K562 (cell line): ENCODE results near the gene FDPS. TPM values are rescaled to one million over a fixed set of nuclear protein-coding genes. Genes with fewer than 3 reads are reported as not detected.

Source experiments
- CREB3L1 ChIP-seq: fragments of 450-650 bp; IDR thresholded peaks from 2 replicates; pipeline ENCODE4 v1.6.1; 2014; ENCODE audit warnings: low read depth, mild to moderate bottlenecking, moderate library complexity, borderline replicate concordance
- HNRNPL ChIP-seq: fragments of 200-400 bp; formaldehyde crosslinking; IDR thresholded peaks from 2 replicates; pipeline ENCODE4 v1.6.1; 2017; ENCODE audit warnings: low read depth, mild to moderate bottlenecking, low read length
- NFATC3 ChIP-seq: fragments of 450-650 bp; IDR thresholded peaks from 2 replicates; pipeline ENCODE4 v1.6.1; 2017; ENCODE audit warnings: mild to moderate bottlenecking
- NR1H2 ChIP-seq: sonication (generic); formaldehyde crosslinking; IDR thresholded peaks from 2 replicates; pipeline ENCODE4 v1.4.0; 2020; ENCODE audit warnings: mild to moderate bottlenecking, missing genetic modification reagents
- PCBP2 ChIP-seq: fragments of 200-400 bp; formaldehyde crosslinking; IDR thresholded peaks from 2 replicates; pipeline ENCODE4 v1.6.1; 2018; ENCODE audit warnings: low read length, low read depth, mild to moderate bottlenecking, moderate library complexity; ENCODE audit not compliant: poor library complexity, severe bottlenecking
- POU5F1 ChIP-seq: fragments of 150-350 bp; IDR thresholded peaks from 2 replicates; pipeline ENCODE4 v1.6.1; 2014; ENCODE audit warnings: borderline replicate concordance, low read length, low read depth, mild to moderate bottlenecking; ENCODE audit not compliant: partially characterized antibody
- SIN3A ChIP-seq, 2 experiments: fragments of 150-350 bp in 1 of 2; IDR thresholded peaks; 2 replicates each; pipeline ENCODE4 v1.6.1; 2011 to 2016; ENCODE audit warnings: borderline replicate concordance in 2 of 2, low read depth in 2 of 2, low read length in 2 of 2, mild to moderate bottlenecking in 2 of 2, moderate library complexity in 2 of 2; ENCODE audit not compliant: control insufficient read depth in 1 of 2
- TEAD1 ChIP-seq, 2 experiments: fragments of 450-650 bp in 1 of 2; sonication (generic) in 1 of 2; formaldehyde crosslinking; IDR thresholded peaks; 2 replicates each; pipeline versions ENCODE4 v1.4.0 to v1.8.0; 2020 to 2022; ENCODE audit warnings: mild to moderate bottlenecking in 2 of 2, missing genetic modification reagents in 1 of 2
- TFAP4 ChIP-seq: sonication (generic); formaldehyde crosslinking; IDR thresholded peaks from 2 replicates; pipeline ENCODE4 v1.8.0; 2022; ENCODE audit warnings: missing genetic modification reagents, mild to moderate bottlenecking, moderate library complexity, borderline replicate concordance
- ZNF134 ChIP-seq: fragments of 250-450 bp; sonication (Bioruptor Pico); conservative IDR thresholded peaks from 2 replicates; pipeline ENCODE4 v1.4.0; 2020
- ZNF589 ChIP-seq: fragments of 200-800 bp; sonication (Bioruptor generic); IDR thresholded peaks from 2 replicates; pipeline ENCODE4 v1.6.1; 2016; ENCODE audit warnings: low read depth, missing genetic modification characterization, missing compliant biosample characterization
- polyA plus RNA-seq, 8 experiments: library from polyadenylated mRNA; depleted of rRNA in 4 of 8; stranded (reverse) in 5 of 8; unstranded in 3 of 8; fragments of >200 nt; fragmentation: Nextera tagmentation in 2 of 8; fragmentation: Illumina TruSeq in 1 of 8; extraction: Ambion mirVana in 2 of 8; extraction: Trizol in 1 of 8; gene quantifications; 2 replicates each; pipeline versions ENCODE4 v1.2.1 to v1.2.3, GENCODE V29; 2011 to 2014; ENCODE audit warnings: inconsistent platforms in 1 of 8, missing spikeins in 1 of 8
- total RNA-seq, 7 experiments: library from RNA; depleted of rRNA in 6 of 7; stranded (reverse); fragments of >200 nt in 6 of 7; fragmentation: Illumina TruSeq in 2 of 7; extraction: Trizol in 2 of 7; gene quantifications; 2 replicates each; pipeline versions ENCODE4 v1.2.1 to v1.2.3, GENCODE V29; 2011 to 2021; ENCODE audit warnings: low replicate concordance in 1 of 7
- TF ChIP-seq, protein P1 (sequence below): fragments of 450-650 bp; IDR thresholded peaks from 2 replicates; pipeline ENCODE4 v1.6.1; 2016; ENCODE audit warnings: low read depth
- TF ChIP-seq, protein P2 (sequence below): sonication (generic); formaldehyde crosslinking; IDR thresholded peaks from 2 replicates; pipeline ENCODE4 v1.5.0; 2020; ENCODE audit warnings: missing genetic modification reagents

The FDPS gene
- total and polyA plus RNA-seq, 9 of the 15 experiments (the other 6 are each of a cell fraction or from before 2014, with no cell fraction given) = 247 to 884 (median 360) TPM

DNA sequence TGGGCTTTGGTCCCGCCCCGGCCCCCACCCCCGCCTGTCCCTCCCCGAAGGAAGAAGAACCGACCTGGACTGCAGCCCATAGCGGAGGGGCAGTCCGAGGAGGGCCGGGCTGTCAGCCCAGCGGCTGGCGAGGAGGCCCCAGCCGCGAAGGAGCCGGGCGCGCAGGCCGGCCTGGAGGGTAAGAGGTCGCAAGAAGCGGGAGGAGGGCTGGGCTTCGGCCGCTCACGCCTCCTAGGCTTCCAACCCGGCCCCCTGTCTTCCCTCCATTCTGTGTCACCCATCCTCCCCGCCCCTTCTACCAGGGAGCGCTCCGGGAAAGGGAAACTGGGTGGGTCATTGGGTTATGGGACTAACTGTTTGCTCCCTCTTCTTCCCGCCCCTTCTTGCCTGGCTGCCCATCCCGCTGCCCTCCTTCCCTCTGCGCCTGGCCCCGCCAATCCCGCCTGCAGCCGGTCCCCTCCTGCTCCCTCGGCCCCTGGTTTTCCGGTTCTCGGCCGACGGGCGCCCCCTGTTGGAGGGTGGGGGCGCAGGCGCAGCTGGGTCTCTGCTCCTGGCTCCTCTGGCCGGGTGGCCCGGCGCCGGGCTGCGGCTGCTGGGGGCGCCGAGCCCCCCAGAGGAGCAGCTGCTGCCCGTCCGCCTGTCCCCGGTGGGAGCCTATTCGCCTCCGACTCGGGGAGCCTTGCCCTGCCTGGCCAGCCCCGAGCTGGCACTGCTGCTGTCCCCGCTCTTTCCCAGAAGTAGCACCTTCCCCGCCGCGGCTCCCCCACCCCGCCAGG lies 14.5 kb downstream of the FDPS start (continued):
- TF ChIP-seq, protein P1, sequence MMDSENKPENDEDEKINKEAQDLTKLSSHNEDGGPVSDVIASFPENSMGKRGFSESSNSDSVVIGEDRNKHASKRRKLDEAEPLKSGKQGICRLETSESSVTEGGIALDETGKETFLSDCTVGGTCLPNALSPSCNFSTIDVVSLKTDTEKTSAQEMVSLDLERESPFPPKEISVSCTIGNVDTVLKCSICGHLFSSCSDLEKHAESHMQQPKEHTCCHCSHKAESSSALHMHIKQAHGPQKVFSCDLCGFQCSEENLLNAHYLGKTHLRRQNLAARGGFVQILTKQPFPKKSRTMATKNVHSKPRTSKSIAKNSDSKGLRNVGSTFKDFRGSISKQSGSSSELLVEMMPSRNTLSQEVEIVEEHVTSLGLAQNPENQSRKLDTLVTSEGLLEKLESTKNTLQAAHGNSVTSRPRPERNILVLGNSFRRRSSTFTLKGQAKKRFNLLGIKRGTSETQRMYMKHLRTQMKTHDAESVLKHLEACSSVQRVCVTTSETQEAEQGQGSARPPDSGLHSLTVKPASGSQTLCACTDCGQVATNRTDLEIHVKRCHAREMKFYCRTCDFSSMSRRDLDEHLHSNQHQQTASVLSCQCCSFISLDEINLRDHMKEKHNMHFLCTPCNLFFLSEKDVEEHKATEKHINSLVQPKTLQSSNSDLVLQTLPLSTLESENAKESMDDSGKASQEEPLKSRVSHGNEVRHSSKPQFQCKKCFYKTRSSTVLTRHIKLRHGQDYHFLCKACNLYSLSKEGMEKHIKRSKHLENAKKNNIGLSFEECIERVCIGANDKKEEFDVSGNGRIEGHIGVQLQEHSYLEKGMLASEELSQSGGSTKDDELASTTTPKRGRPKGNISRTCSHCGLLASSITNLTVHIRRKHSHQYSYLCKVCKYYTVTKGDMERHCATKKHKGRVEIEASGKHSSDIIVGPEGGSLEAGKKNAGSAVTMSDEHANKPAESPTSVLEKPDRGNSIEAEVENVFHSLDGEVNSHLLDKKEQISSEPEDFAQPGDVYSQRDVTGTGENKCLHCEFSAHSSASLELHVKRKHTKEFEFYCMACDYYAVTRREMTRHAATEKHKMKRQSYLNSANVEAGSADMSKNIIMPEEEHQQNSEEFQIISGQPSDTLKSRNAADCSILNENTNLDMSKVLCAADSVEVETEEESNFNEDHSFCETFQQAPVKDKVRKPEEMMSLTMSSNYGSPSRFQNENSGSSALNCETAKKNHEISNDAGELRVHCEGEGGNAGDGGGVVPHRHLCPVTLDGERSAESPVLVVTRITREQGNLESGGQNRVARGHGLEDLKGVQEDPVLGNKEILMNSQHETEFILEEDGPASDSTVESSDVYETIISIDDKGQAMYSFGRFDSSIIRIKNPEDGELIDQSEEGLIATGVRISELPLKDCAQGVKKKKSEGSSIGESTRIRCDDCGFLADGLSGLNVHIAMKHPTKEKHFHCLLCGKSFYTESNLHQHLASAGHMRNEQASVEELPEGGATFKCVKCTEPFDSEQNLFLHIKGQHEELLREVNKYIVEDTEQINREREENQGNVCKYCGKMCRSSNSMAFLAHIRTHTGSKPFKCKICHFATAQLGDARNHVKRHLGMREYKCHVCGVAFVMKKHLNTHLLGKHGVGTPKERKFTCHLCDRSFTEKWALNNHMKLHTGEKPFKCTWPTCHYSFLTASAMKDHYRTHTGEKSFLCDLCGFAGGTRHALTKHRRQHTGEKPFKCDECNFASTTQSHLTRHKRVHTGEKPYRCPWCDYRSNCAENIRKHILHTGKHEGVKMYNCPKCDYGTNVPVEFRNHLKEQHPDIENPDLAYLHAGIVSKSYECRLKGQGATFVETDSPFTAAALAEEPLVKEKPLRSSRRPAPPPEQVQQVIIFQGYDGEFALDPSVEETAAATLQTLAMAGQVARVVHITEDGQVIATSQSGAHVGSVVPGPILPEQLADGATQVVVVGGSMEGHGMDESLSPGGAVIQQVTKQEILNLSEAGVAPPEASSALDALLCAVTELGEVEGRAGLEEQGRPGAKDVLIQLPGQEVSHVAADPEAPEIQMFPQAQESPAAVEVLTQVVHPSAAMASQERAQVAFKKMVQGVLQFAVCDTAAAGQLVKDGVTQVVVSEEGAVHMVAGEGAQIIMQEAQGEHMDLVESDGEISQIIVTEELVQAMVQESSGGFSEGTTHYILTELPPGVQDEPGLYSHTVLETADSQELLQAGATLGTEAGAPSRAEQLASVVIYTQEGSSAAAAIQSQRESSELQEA = no peak
- TF ChIP-seq NR1H2 (CRISPR knock-in tag) (no peak), PCBP2 (peak; percentile 13), TEAD1 (CRISPR knock-in tag; IDR thresholded peaks at IDR 0.05) (0 out of 4 replicates have a peak, but pooled peaks of 1 of the 2 experiments have one; percentile 39), TFAP4 (CRISPR knock-in tag) (peak; percentile 93), CREB3L1 (no peak), SIN3A (IDR thresholded peaks at IDR 0.05; ENCODE audit: borderline replicate concordance in 2 of 2, control insufficient read depth in 1 of 2, low read depth in 2 of 2, low read length in 2 of 2) (peak in 1 of 2 experiments; percentile 43; a peak in 1 of 4 replicates), POU5F1 (no peak), ZNF589 (CRISPR knock-in tag) (no peak), HNRNPL (0 out of 2 replicates have a peak, but pooled peaks have one; percentile 20), NFATC3 (no peak), ZNF134 (no peak)
- TF ChIP-seq, protein P2, sequence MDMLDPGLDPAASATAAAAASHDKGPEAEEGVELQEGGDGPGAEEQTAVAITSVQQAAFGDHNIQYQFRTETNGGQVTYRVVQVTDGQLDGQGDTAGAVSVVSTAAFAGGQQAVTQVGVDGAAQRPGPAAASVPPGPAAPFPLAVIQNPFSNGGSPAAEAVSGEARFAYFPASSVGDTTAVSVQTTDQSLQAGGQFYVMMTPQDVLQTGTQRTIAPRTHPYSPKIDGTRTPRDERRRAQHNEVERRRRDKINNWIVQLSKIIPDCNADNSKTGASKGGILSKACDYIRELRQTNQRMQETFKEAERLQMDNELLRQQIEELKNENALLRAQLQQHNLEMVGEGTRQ (CRISPR knock-in tag) = no peak
